Skeletal muscle satellite cell (primary cell): ENCODE measurements around the gene ABLIM1.

ENCODE experiments used
- H3K27me3 ChIP-seq: 2 replicates; pipeline ENCODE4 v1.7.0; 2013; ENCODE audit warnings: low read length; ENCODE audit not compliant: control insufficient read depth, insufficient read depth
- H3K36me3 ChIP-seq: 2 replicates; pipeline ENCODE4 v1.7.0; 2013; ENCODE audit warnings: mild to moderate bottlenecking, control low read depth, low read length; ENCODE audit not compliant: insufficient read depth
- H3K4me1 ChIP-seq: 2 replicates; pipeline ENCODE4 v1.7.0; 2013; ENCODE audit warnings: low read length; ENCODE audit not compliant: control insufficient read depth, insufficient read depth
- H3K4me2 ChIP-seq: 2 replicates; pipeline ENCODE4 v1.7.0; 2013; ENCODE audit warnings: mild to moderate bottlenecking, low read length
- H3K4me3 ChIP-seq: 2 replicates; pipeline ENCODE4 v1.7.0; 2013; ENCODE audit warnings: low read length
- H3K9ac ChIP-seq: 2 replicates; pipeline ENCODE4 v1.7.0; 2013; ENCODE audit warnings: mild to moderate bottlenecking, low read depth, low read length, moderate library complexity
- H3K9me3 ChIP-seq: replicated peaks from 2 replicates; pipeline ENCODE4 v1.7.0; 2013; ENCODE audit warnings: mild to moderate bottlenecking, control low read depth, low read length

The ABLIM1 gene

GRCh38 chr10:114566064-114566463 is 92.0 kb downstream of the ABLIM1 start:
- H3K4me1 ChIP-seq = peaks cover 4% of the 10 kb centered on the region
- H3K4me2 ChIP-seq = no peak overlapping the region
- no peak overlapping the region for H3K4me3 ChIP-seq
- no peak overlapping the region for H3K9ac ChIP-seq
- no peaks in the 10 kb centered on the region for H3K36me3 ChIP-seq
- H3K9me3 ChIP-seq = no peaks in the 10 kb centered on the region
- H3K27me3 ChIP-seq = no peaks in the 10 kb centered on the region

GRCh38 chr10:114565066-114565465 is 93.0 kb downstream of the ABLIM1 start:
- Histone ChIP-seq H3K9ac (no peak overlapping the region), H3K4me3 (no peak overlapping the region), H3K9me3 (no peaks in the 10 kb centered on the region), H3K27me3 (no peaks in the 10 kb centered on the region), H3K4me2 (no peak overlapping the region), H3K4me1 (peaks cover 4% of the 10 kb centered on the region), H3K36me3 (no peaks in the 10 kb centered on the region)

- Histone ChIP-seq H3K9ac (no peak overlapping the region), H3K36me3 (no peaks in the 10 kb centered on the region), H3K4me2 (no peak overlapping the region), H3K4me1 (peaks cover 4% of the 10 kb centered on the region), H3K27me3 (peaks cover 3% of the 10 kb centered on the region), H3K4me3 (no peak overlapping the region), H3K9me3 (no peaks in the 10 kb centered on the region)
Measured at GRCh38 chr10:114561008-114561523, 97.0 kb downstream of the ABLIM1 start.

- Histone ChIP-seq H3K9ac (no peak overlapping the region), H3K27me3 (peaks cover 3% of the 10 kb centered on the region), H3K36me3 (no peaks in the 10 kb centered on the region), H3K9me3 (no peaks in the 10 kb centered on the region), H3K4me2 (no peak overlapping the region), H3K4me1 (peaks cover under 1% of the 10 kb centered on the region), H3K4me3 (no peak overlapping the region)
Measured at GRCh38 chr10:114560144-114560543, 97.9 kb downstream of the ABLIM1 start.

GRCh38 chr10:114559636-114560035 is 98.4 kb downstream of the ABLIM1 start:
- no peak overlapping the region for H3K9ac ChIP-seq
- H3K27me3 ChIP-seq = peaks cover 3% of the 10 kb centered on the region
- no peak overlapping the region for H3K4me2 ChIP-seq
- H3K36me3 ChIP-seq = no peaks in the 10 kb centered on the region
- no peak overlapping the region for H3K4me3 ChIP-seq
- no peaks in the 10 kb centered on the region for H3K4me1 ChIP-seq
- no peaks in the 10 kb centered on the region for H3K9me3 ChIP-seq

- H3K36me3 ChIP-seq = no peaks in the 10 kb centered on the region
- no peaks in the 10 kb centered on the region for H3K9me3 ChIP-seq
- peaks cover 3% of the 10 kb centered on the region for H3K27me3 ChIP-seq
- no peaks in the 10 kb centered on the region for H3K4me1 ChIP-seq
- H3K4me3 ChIP-seq = no peak overlapping the region
- H3K9ac ChIP-seq = no peak overlapping the region
- no peak overlapping the region for H3K4me2 ChIP-seq
Measured at GRCh38 chr10:114557854-114558253, 100.2 kb downstream of the ABLIM1 start.

GRCh38 chr10:114556236-114557122 is 101.6 kb downstream of the ABLIM1 start:
- H3K9ac ChIP-seq = no peak overlapping the region
- H3K27me3 ChIP-seq = peaks cover 3% of the 10 kb centered on the region
- no peak overlapping the region for H3K4me3 ChIP-seq

GRCh38 chr10:114553436-114553835 is 104.6 kb downstream of the ABLIM1 start:
- Histone ChIP-seq H3K4me2 (no peak overlapping the region), H3K36me3 (no peaks in the 10 kb centered on the region), H3K9me3 (no peaks in the 10 kb centered on the region), H3K9ac (no peak overlapping the region), H3K4me3 (no peak overlapping the region), H3K4me1 (peaks cover 16% of the 10 kb centered on the region), H3K27me3 (no peaks in the 10 kb centered on the region)

More at GRCh38 chr10:114556236-114557122, 101.6 kb downstream of the ABLIM1 start:
- Histone ChIP-seq H3K4me1 (peaks cover 12% of the 10 kb centered on the region), H3K9me3 (no peaks in the 10 kb centered on the region), H3K36me3 (no peaks in the 10 kb centered on the region), H3K4me2 (no peak overlapping the region)

- peak overlapping the region; percentile 31 for H3K4me2 ChIP-seq
- H3K27me3 ChIP-seq = no peaks in the 10 kb centered on the region
- peaks cover 16% of the 10 kb centered on the region for H3K4me1 ChIP-seq
- peak overlapping the region; percentile 58 for H3K9ac ChIP-seq
- H3K4me3 ChIP-seq = no peak overlapping the region
- H3K36me3 ChIP-seq = no peaks in the 10 kb centered on the region
- H3K9me3 ChIP-seq = no peaks in the 10 kb centered on the region
Measured at GRCh38 chr10:114552050-114552449, 106.0 kb downstream of the ABLIM1 start.

GRCh38 chr10:114551636-114551972 is 106.5 kb downstream of the ABLIM1 start:
- H3K9me3 ChIP-seq = no peaks in the 10 kb centered on the region
- no peak overlapping the region for H3K4me3 ChIP-seq
- peak overlapping the region; percentile 31 for H3K4me2 ChIP-seq
- peak overlapping the region; percentile 58 for H3K9ac ChIP-seq
- H3K27me3 ChIP-seq = no peaks in the 10 kb centered on the region
- no peaks in the 10 kb centered on the region for H3K36me3 ChIP-seq
- H3K4me1 ChIP-seq = peaks cover 16% of the 10 kb centered on the region

- H3K4me3 ChIP-seq = no peak overlapping the region
- H3K9me3 ChIP-seq = no peaks in the 10 kb centered on the region
Measured at GRCh38 chr10:114550756-114551635, 107.1 kb downstream of the ABLIM1 start.

More at GRCh38 chr10:114550756-114551635, 107.1 kb downstream of the ABLIM1 start:
- no peaks in the 10 kb centered on the region for H3K27me3 ChIP-seq
- no peak overlapping the region for H3K4me2 ChIP-seq
- H3K36me3 ChIP-seq = no peaks in the 10 kb centered on the region
- no peak overlapping the region for H3K9ac ChIP-seq
- peaks cover 16% of the 10 kb centered on the region for H3K4me1 ChIP-seq
